ENCODE data around the gene ZNF629.
A peak's percentile ranks its signal among the peaks of the same experiment; 100 is the strongest.

Gene ZNF629

GRCh38 chr16:30746638-30747175, 40.3 kb downstream of the ZNF629 start:
- no peak for DNase-seq

DNA sequence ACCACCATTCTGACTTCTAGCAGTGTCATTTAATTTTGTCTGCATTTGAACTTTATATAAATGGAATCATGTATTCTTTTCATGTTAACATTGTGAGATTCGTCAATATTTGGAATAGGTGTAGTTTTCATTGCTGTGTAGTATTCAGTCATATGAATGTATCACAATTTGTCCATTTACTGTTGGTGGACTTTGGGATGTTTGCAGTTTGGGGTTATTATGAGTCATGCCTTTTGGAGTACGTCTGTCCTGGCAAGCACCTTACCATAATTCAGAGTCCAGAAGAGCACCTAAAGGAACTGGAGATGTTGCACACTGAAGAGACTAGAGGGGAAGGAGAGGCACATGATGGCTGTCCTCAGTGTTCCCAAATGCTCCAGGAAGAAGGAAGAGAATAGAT, 41.9 kb downstream of the ZNF629 start:
- DNase-seq, result no peak

GRCh38 chr16:30744183-30744582, 42.8 kb downstream of the ZNF629 start:
- DNase-seq, result no peak

GRCh38 chr16:30743716-30744115, 43.3 kb downstream of the ZNF629 start:
- no peak for DNase-seq

- no peak for DNase-seq
These were observed 45.5 kb downstream of the ZNF629 start for GRCh38 chr16:30741461-30741914.

GRCh38 chr16:30740364-30741251, 46.4 kb downstream of the ZNF629 start:
- DNase-seq, result peak; percentile 16

- DNase-seq, result no peak
These were observed 47.7 kb downstream of the ZNF629 start for GRCh38 chr16:30738984-30739951.

DNA sequence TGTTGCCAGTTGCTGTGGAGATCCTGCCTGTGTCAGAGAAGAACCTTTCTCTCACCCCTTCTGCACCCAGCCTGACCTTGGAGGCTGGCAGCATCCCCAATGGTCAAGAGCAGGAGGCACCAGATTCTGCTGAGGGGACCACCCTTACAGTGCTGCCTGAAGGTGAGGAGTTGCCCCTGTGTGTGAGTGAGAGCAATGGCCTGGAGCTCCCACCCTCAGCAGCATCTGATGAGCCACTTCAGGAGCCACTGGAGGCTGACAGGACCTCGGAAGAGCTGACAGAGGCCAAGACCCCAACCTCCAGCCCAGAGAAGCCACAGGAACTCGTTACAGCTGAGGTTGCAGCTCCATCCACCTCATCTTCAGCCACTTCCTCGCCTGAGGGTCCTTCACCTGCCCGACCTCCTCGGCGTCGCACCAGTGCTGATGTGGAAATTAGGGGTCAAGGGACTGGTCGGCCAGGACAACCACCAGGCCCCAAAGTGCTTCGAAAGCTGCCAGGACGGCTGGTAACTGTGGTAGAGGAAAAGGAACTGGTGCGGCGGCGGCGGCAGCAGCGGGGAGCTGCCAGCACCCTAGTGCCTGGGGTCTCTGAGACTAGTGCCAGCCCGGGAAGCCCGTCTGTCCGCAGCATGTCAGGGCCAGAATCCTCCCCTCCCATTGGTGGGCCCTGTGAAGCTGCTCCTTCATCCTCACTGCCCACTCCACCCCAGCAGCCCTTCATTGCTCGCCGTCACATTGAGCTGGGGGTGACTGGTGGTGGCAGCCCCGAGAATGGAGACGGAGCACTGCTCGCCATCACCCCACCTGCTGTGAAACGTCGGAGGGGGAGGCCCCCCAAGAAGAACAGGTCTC, 49.0 kb downstream of the ZNF629 start:
- no peak for DNase-seq

DNA sequence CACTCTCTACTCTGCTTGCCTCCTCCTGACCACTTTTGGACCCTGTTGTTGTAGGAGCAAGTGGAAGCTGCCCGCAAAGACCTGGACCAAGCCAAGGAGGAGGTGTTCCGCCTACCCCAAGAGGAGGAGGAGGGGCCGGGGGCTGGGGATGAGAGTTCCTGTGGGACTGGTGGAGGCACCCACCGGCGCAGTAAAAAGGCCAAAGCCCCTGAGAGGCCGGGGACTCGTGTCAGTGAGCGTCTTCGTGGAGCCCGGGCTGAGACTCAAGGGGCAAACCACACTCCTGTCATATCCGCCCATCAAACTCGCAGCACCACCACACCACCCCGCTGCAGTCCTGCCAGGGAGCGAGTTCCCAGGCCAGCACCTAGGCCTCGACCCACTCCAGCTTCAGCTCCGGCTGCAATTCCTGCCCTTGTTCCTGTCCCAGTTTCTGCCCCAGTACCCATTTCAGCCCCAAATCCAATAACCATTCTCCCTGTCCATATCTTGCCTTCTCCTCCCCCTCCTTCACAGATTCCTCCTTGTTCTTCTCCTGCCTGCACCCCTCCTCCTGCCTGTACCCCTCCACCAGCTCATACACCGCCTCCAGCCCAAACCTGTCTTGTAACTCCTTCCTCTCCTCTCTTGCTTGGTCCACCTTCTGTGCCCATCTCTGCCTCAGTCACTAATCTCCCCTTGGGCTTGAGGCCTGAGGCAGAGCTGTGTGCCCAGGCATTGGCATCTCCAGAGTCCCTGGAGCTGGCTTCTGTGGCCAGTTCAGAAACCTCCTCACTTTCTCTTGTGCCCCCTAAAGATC, 49.8 kb downstream of the ZNF629 start:
- DNase-seq, result no peak

DNA sequence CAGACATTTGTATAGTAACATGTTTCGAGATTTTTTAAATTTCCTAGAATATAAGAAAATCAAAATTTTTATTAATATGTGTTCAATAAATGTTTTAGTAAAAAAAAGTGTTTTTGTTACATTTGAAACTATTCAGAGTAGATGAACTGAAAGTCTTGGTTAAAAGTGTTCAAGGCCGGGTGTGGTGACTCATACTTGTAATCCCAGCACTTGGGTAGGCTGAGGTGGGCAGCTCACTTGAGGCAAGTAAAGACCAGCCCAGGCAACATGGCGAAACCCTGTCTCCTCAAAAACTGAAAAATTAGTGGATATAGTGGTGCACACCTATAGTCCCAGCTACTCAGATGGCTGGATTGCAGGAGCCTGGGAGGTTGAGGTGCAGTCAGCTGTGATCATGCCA, 55.6 kb downstream of the ZNF629 start:
- DNase-seq, result no peak

- no peak for DNase-seq
These were observed 57.9 kb downstream of the ZNF629 start for GRCh38 chr16:30728899-30729672.
